ENCODE measurements around the gene ZFP36L2.

The ZFP36L2 gene

GRCh38 chr2:43184339-43184895 is 42.0 kb downstream of the ZFP36L2 start (continued):
- TF ChIP-seq ISL1 (CRISPR knock-in tag; IDR thresholded peaks at IDR 0.05) (no peak), ZC3H10 (CRISPR knock-in tag; IDR thresholded peaks at IDR 0.05) (no peak), CSDC2 (CRISPR knock-in tag; IDR thresholded peaks at IDR 0.05) (no peak), ESRRG (CRISPR knock-in tag; IDR thresholded peaks at IDR 0.05) (no peak), ZFP30 (CRISPR knock-in tag; IDR thresholded peaks at IDR 0.05) (no peak), TCF4 (CRISPR knock-in tag; IDR thresholded peaks at IDR 0.05; ENCODE audit: borderline replicate concordance) (no peak), TOX (CRISPR knock-in tag; IDR thresholded peaks at IDR 0.05; ENCODE audit: borderline replicate concordance) (no peak), RARB (CRISPR knock-in tag; IDR thresholded peaks at IDR 0.05) (no peak), POU6F1 (CRISPR knock-in tag; IDR thresholded peaks at IDR 0.05; ENCODE audit: borderline replicate concordance, low read depth) (no peak)

- no peak for ATAC-seq
- no peak for TF ChIP-seq PPARA (CRISPR knock-in tag; IDR thresholded peaks at IDR 0.05; ENCODE audit: borderline replicate concordance)
- TF ChIP-seq ZFP30 (CRISPR knock-in tag; IDR thresholded peaks at IDR 0.05), result no peak
- no peak for TF ChIP-seq ZNF565 (CRISPR knock-in tag; conservative IDR thresholded peaks at IDR 0.05; ENCODE audit: low read depth)
- TF ChIP-seq BACH2 (CRISPR knock-in tag; IDR thresholded peaks at IDR 0.05; ENCODE audit: borderline replicate concordance), result no peak
- no peak for TF ChIP-seq ZNF70 (CRISPR knock-in tag; IDR thresholded peaks at IDR 0.05)
- no peak for TF ChIP-seq RARB (CRISPR knock-in tag; IDR thresholded peaks at IDR 0.05)
- no peak for TF ChIP-seq SNAI2 (CRISPR knock-in tag; IDR thresholded peaks at IDR 0.05)
- no peak for TF ChIP-seq GLIS3 (CRISPR knock-in tag; IDR thresholded peaks at IDR 0.05)
- no peak for TF ChIP-seq TCF4 (CRISPR knock-in tag; IDR thresholded peaks at IDR 0.05; ENCODE audit: borderline replicate concordance)
- TF ChIP-seq ESRRG (CRISPR knock-in tag; IDR thresholded peaks at IDR 0.05), result no peak
- TF ChIP-seq ZFP3 (CRISPR knock-in tag; IDR thresholded peaks at IDR 0.05), result no peak
- TF ChIP-seq CREB5 (CRISPR knock-in tag; IDR thresholded peaks at IDR 0.05; ENCODE audit: low read depth), result no peak
- TF ChIP-seq ARNTL (CRISPR knock-in tag; IDR thresholded peaks at IDR 0.05; ENCODE audit: borderline replicate concordance, low read depth), result no peak
- no peak for TF ChIP-seq ISL1 (CRISPR knock-in tag; IDR thresholded peaks at IDR 0.05)
- TF ChIP-seq CSRNP3 (CRISPR knock-in tag; IDR thresholded peaks at IDR 0.05), result no peak
Measured at GRCh38 chr2:43183743-43184142, 42.7 kb downstream of the ZFP36L2 start.

- no peak for ATAC-seq
- TF ChIP-seq OSR1 (CRISPR knock-in tag; IDR thresholded peaks at IDR 0.05) (no peak), TCF4 (CRISPR knock-in tag; IDR thresholded peaks at IDR 0.05; ENCODE audit: borderline replicate concordance) (no peak), RARB (CRISPR knock-in tag; IDR thresholded peaks at IDR 0.05) (no peak), ZFP3 (CRISPR knock-in tag; IDR thresholded peaks at IDR 0.05) (no peak), SNAI2 (CRISPR knock-in tag; IDR thresholded peaks at IDR 0.05) (no peak), GLIS3 (CRISPR knock-in tag; IDR thresholded peaks at IDR 0.05) (no peak), CSRNP3 (CRISPR knock-in tag; IDR thresholded peaks at IDR 0.05) (no peak), CSDC2 (CRISPR knock-in tag; IDR thresholded peaks at IDR 0.05) (no peak), BACH2 (CRISPR knock-in tag; IDR thresholded peaks at IDR 0.05; ENCODE audit: borderline replicate concordance) (no peak), CREB5 (CRISPR knock-in tag; IDR thresholded peaks at IDR 0.05; ENCODE audit: low read depth) (no peak), TSHZ2 (CRISPR knock-in tag; IDR thresholded peaks at IDR 0.05) (no peak)
Measured at GRCh38 chr2:43180897-43181296, 45.5 kb downstream of the ZFP36L2 start.

All from SK-N-SH treated with all-trans-retinoic acid at 6 μM for 48 hours (cell line).